Measurements from ENCODE around the gene ADAMTSL1. TPM values are rescaled to one million over a fixed set of nuclear protein-coding genes. Genes with fewer than 3 reads are reported as not detected.

Gene ADAMTSL1
- total RNA-seq, 1 experiment from 2014 or later: 1.2 TPM

GRCh38 chr9:18889550-18889949, 415.6 kb downstream of the ADAMTSL1 start:
- Histone ChIP-seq H3K79me2 (ENCODE audit: insufficient read depth, low read length) (no peaks in the 10 kb centered on the region), H2AK5ac (ENCODE audit: insufficient read length, low read length) (no peak overlapping the region), H3K4me1 (ENCODE audit: insufficient read depth, low read length) (0 out of 2 replicates have a peak, but pooled peaks cover 4% of the 10 kb centered on the region), H2AFZ (ENCODE audit: low read length) (no peak overlapping the region), H3K23me2 (ENCODE audit: insufficient read length, low read depth, low read length, poor library complexity, severe bottlenecking) (no peaks in the 10 kb centered on the region), H3K79me1 (ENCODE audit: insufficient read depth, low read depth, low read length, poor library complexity, severe bottlenecking) (no peaks in the 10 kb centered on the region), H3K27me3 (ENCODE audit: insufficient read depth, low read length) (no peaks in the 10 kb centered on the region), H2BK12ac (ENCODE audit: insufficient read length, low read depth, low read length) (no peak overlapping the region), H4K20me1 (ENCODE audit: control insufficient read depth, insufficient read depth, insufficient read length) (no peaks in the 10 kb centered on the region), H3K9ac (ENCODE audit: extremely low read depth, insufficient read length, low read length) (no peak overlapping the region), H2BK5ac (ENCODE audit: insufficient read length, low read length) (no peak overlapping the region), H3K9me3 (ENCODE audit: control insufficient read depth, low read depth, low read length) (no peaks in the 10 kb centered on the region), H3K56ac (ENCODE audit: insufficient read length, low read depth, low read length) (no peak overlapping the region), H2BK15ac (ENCODE audit: low read depth, low read length) (no peak overlapping the region), H3K4me2 (ENCODE audit: insufficient read depth, insufficient read length, low read length) (no peak overlapping the region), H4K91ac (ENCODE audit: insufficient read length, low read depth, low read length) (no peak overlapping the region), H3K27ac (ENCODE audit: insufficient read length, low read depth, low read length) (no peak overlapping the region), H3K14ac (ENCODE audit: insufficient read depth, low read length) (no peak overlapping the region), H3K23ac (ENCODE audit: insufficient read length, low read depth, low read length) (no peak overlapping the region), H3K4ac (ENCODE audit: low read depth, low read length) (no peak overlapping the region), H3K18ac (ENCODE audit: insufficient read length, low read depth, low read length) (no peak overlapping the region), H2BK120ac (ENCODE audit: low read depth, low read length, poor library complexity, severe bottlenecking) (no peak overlapping the region), H4K8ac (replicated peaks; ENCODE audit: insufficient read length, low read depth, low read length) (no peak overlapping the region), H4K5ac (ENCODE audit: insufficient read length, low read depth, low read length) (no peak overlapping the region), H2BK20ac (ENCODE audit: low read depth, low read length, poor library complexity, severe bottlenecking) (no peak overlapping the region), H3T11ph (ENCODE audit: low read length) (no peak overlapping the region)
- Mint-ChIP-seq H3K4me3 (no peak overlapping the region), H3K36me3 (ENCODE audit: insufficient read depth in 1 of 3, low read depth in 3 of 3) (peaks cover 0 to 4% (median 2%) of the 10 kb centered on the region in 3 experiments; a peak in 2 of 7 replicates), H3K27ac (peak overlapping the region in 1 of 3 experiments; percentile 82; a peak in 1 of 7 replicates), H3K9me3 (peaks cover 5% of the 10 kb centered on the region in 2 experiments; a peak in 3 of 5 replicates), H3K27me3 (ENCODE audit: low read depth) (no peaks in the 10 kb centered on the region), H3K4me1 (peaks cover 12 to 13% of the 10 kb centered on the region in 2 experiments)
- DNase-seq: no peak
- TF ChIP-seq, protein P1, sequence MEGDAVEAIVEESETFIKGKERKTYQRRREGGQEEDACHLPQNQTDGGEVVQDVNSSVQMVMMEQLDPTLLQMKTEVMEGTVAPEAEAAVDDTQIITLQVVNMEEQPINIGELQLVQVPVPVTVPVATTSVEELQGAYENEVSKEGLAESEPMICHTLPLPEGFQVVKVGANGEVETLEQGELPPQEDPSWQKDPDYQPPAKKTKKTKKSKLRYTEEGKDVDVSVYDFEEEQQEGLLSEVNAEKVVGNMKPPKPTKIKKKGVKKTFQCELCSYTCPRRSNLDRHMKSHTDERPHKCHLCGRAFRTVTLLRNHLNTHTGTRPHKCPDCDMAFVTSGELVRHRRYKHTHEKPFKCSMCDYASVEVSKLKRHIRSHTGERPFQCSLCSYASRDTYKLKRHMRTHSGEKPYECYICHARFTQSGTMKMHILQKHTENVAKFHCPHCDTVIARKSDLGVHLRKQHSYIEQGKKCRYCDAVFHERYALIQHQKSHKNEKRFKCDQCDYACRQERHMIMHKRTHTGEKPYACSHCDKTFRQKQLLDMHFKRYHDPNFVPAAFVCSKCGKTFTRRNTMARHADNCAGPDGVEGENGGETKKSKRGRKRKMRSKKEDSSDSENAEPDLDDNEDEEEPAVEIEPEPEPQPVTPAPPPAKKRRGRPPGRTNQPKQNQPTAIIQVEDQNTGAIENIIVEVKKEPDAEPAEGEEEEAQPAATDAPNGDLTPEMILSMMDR (conservative IDR thresholded peaks at IDR 0.05): no peak
- WGBS (ENCODE audit: extremely low coverage, insufficient read length, low lambda C conversion rate): no CpG with 5 or more reads among the region's 12 CpGs

All from H9 (cell line).